OCI-LY7 (cell line): ENCODE results near the gene WDFY2. TPM values are rescaled to one million over a fixed set of nuclear protein-coding genes. Genes with fewer than 3 reads are reported as not detected.

Source experiments
- BruUV-seq: library from RNA; stranded (reverse); fragments of 400-500 nt; replicated peaks from 2 replicates; lab custom pipeline; 2021; lab: Mats Ljungman, UMichigan
- CTCF ChIA-PET: fragments of 300-600 bp; sonication (Branson Sonifier 250); formaldehyde crosslinking; loops from one replicate; lab custom pipeline; 2022; ENCODE audit warnings: antibody characterized with exemption; ENCODE audit not compliant: unreplicated experiment; lab: Charles Lee
- POLR2A ChIA-PET: fragments of 300-600 bp; sonication (Branson Sonifier 250); formaldehyde crosslinking; loops from one replicate; lab custom pipeline; 2022; ENCODE audit warnings: antibody characterized with exemption; lab: Charles Lee
- DNase-seq: peaks from one replicate; pipeline ENCODE4 v3.0.0-alpha.2; 2015; ENCODE audit warnings: low spot score
- H2AFZ ChIP-seq: fragments of 200-600 bp; sonication (generic), shearing (Covaris generic); 2 replicates; pipeline ENCODE4 v1.6.1; 2014; ENCODE audit warnings: mild to moderate bottlenecking, antibody characterized with exemption, low read length, moderate library complexity
- H3K27ac ChIP-seq: fragments of 200-600 bp; sonication (generic); 2 replicates; pipeline ENCODE4 v1.5.1; 2014; ENCODE audit warnings: mixed run types, low read depth, mild to moderate bottlenecking, moderate library complexity, low read length, inconsistent platforms; ENCODE audit not compliant: poor library complexity, severe bottlenecking
- H3K36me3 ChIP-seq: fragments of 200-600 bp; sonication (generic); 2 replicates; pipeline ENCODE4 v1.6.1; 2014; ENCODE audit warnings: mild to moderate bottlenecking, antibody characterized with exemption, low read length, moderate library complexity, mixed read lengths; ENCODE audit not compliant: insufficient read depth
- H3K4me1 ChIP-seq: fragments of 200-600 bp; sonication (generic); 2 replicates; pipeline ENCODE4 v1.5.1; 2014; ENCODE audit warnings: mild to moderate bottlenecking, low read length; ENCODE audit not compliant: insufficient read depth, poor library complexity, severe bottlenecking
- H3K4me2 ChIP-seq: fragments of 200-600 bp; sonication (generic); 2 replicates; pipeline ENCODE4 v1.6.1; 2014; ENCODE audit warnings: mild to moderate bottlenecking, low read length
- H3K4me3 ChIP-seq: fragments of 200-600 bp; sonication (generic); 2 replicates; pipeline ENCODE4 v1.5.1; 2014; ENCODE audit warnings: mild to moderate bottlenecking, low read depth, low read length; ENCODE audit not compliant: poor library complexity, severe bottlenecking
- H3K79me2 ChIP-seq: fragments of 200-600 bp; sonication (generic); 2 replicates; pipeline ENCODE4 v1.6.1; 2016; ENCODE audit warnings: low read depth, mild to moderate bottlenecking, low read length, moderate library complexity, mixed read lengths; ENCODE audit not compliant: insufficient read depth
- H3K9me2 ChIP-seq: fragments of 200-600 bp; sonication (generic); 2 replicates; pipeline ENCODE4 v1.6.1; 2016; ENCODE audit warnings: mild to moderate bottlenecking, low read length, mixed read lengths; ENCODE audit not compliant: insufficient read depth
- H3K9me3 ChIP-seq: fragments of 200-600 bp; sonication (generic); 2 replicates; pipeline ENCODE4 v1.6.1; 2014; ENCODE audit warnings: mild to moderate bottlenecking, mixed run types, low read length, mixed read lengths
- H4K20me1 ChIP-seq: fragments of 200-600 bp; sonication (generic); 2 replicates; pipeline ENCODE4 v1.6.1; 2014; ENCODE audit warnings: mild to moderate bottlenecking, antibody characterized with exemption, low read length, moderate library complexity, mixed read lengths; ENCODE audit not compliant: insufficient read depth
- CTCF ChIP-seq: fragments of 200-600 bp; sonication (generic); conservative IDR thresholded peaks from 2 replicates; pipeline ENCODE4 v1.5.1; 2014; ENCODE audit warnings: mild to moderate bottlenecking, antibody characterized with exemption, low read length, moderate library complexity, mixed read lengths
- EZH2phosphoT487 ChIP-seq: fragments of 200-600 bp; sonication (generic); IDR thresholded peaks from 2 replicates; pipeline ENCODE4 v1.6.1; 2018; ENCODE audit warnings: low read depth, borderline replicate concordance, mild to moderate bottlenecking, mixed run types, antibody characterized with exemption, low read length, moderate library complexity, mixed read lengths
- intact Hi-C: fragments of 100-400 bp; cut with micrococcal nuclease; formaldehyde crosslinking; loops from one replicate; pipeline ENCODE4 v1.10.0; 2022; ENCODE audit not compliant: unreplicated experiment
- total RNA-seq, 2 experiments: library from RNA; depleted of rRNA in 1 of 2; stranded (reverse); fragments of >200 nt in 1 of 2; shearing (Covaris generic) in 1 of 2; gene quantifications; 2 replicates each; pipeline ENCODE4 v1.2.3, GENCODE V29; 2014 to 2022

WDFY2 gene
- total RNA-seq, 2 experiments from 2014 or later = 6.4 to 18.1 TPM

- no TSS peak for BruUV-seq
- H3K4me1 ChIP-seq = peaks cover 80% of the 10 kb centered on the region
- DNase-seq = peak; percentile 67
- no peaks in the 10 kb centered on the region for H3K9me3 ChIP-seq
- no peaks in the 10 kb centered on the region for H4K20me1 ChIP-seq
- ChIA-PET POLR2A (interaction anchor here (0.5 to 8.1 kb wide), 6 partner anchors 9 to 576 kb away, joined by 3 to 147 read pairs (median 4); no protein-coding TSS in a partner anchor), CTCF (interaction anchor here (1.1 to 5.0 kb wide), 3 partner anchors 12 to 22 kb away, joined by 3 to 79 read pairs (median 4); no protein-coding TSS in a partner anchor)
- H3K9me2 ChIP-seq = no peaks in the 10 kb centered on the region
- peak overlapping the region; percentile 78 for H3K27ac ChIP-seq
- H3K36me3 ChIP-seq = no peaks in the 10 kb centered on the region
- H3K4me3 ChIP-seq = peak overlapping the region; percentile 37
- intact Hi-C loops = loop anchor here (1.0 to 5.0 kb wide), 2 partner anchors 20 to 645 kb away; partner anchors contain the start of gene CKAP2
- no peaks in the 10 kb centered on the region for H3K79me2 ChIP-seq
- peak overlapping the region; percentile 79 for H3K4me2 ChIP-seq
- no peak for TF ChIP-seq EZH2phosphoT487
- TF ChIP-seq CTCF = no peak
- peak overlapping the region; percentile 1; the same call in 1 of the 2 replicates for H2AFZ ChIP-seq
Observed at GRCh38 chr13:51811920-51812451, 227.7 kb downstream of the WDFY2 start.

- TF ChIP-seq CTCF = no peak
- TF ChIP-seq EZH2phosphoT487 = no peak
- H3K79me2 ChIP-seq = no peaks in the 10 kb centered on the region
- H4K20me1 ChIP-seq = no peaks in the 10 kb centered on the region
- no peaks in the 10 kb centered on the region for H3K36me3 ChIP-seq
- no peak for DNase-seq
- intact Hi-C loops = loop anchor here (2.0 to 5.0 kb wide), 2 partner anchors 313 to 643 kb away; partner anchors contain the start of gene CKAP2
- peaks cover 75% of the 10 kb centered on the region for H3K4me1 ChIP-seq
- H2AFZ ChIP-seq = 0 out of 2 replicates have a peak overlapping the region, but pooled peaks have one; percentile 3
- CTCF ChIA-PET = interaction anchor here (0.6 to 5.0 kb wide), 7 partner anchors 11 to 591 kb away, joined by 3 to 79 read pairs (median 7); partner anchors contain the start of gene TMEM272
- H3K27ac ChIP-seq = peak overlapping the region; percentile 2
- no peaks in the 10 kb centered on the region for H3K9me3 ChIP-seq
- POLR2A ChIA-PET = interaction anchor here (0.6 to 8.1 kb wide), 6 partner anchors 11 to 360 kb away, joined by 3 to 147 read pairs (median 8); partner anchors contain the start of gene INTS6
- peak overlapping the region; percentile 11 for H3K4me3 ChIP-seq
- H3K4me2 ChIP-seq = peak overlapping the region; percentile 79
- no TSS peak for BruUV-seq
- H3K9me2 ChIP-seq = no peaks in the 10 kb centered on the region
Observed at GRCh38 chr13:51814071-51814470, 229.8 kb downstream of the WDFY2 start.
